IMR-90 (cell line): ENCODE measurements around the gene KRT80. TPM values are rescaled to one million over a fixed set of nuclear protein-coding genes. Genes with fewer than 3 reads are reported as not detected.

Experiments used
- ATAC-seq: fragments of 200-7000 bp; cut with Tn5 transposase; 2 replicates; pipeline ENCODE4 v1.9.1; 2020; ENCODE audit warnings: low read depth, mild to moderate bottlenecking, moderate library complexity
- BruUV-seq: library from RNA; stranded (reverse); fragments of 400-500 nt; replicated peaks from 2 replicates; lab custom pipeline; 2021; lab: Mats Ljungman, UMichigan
- CTCF ChIA-PET: fragments of 300-600 bp; formaldehyde crosslinking; extraction: SDS; loops from one replicate; lab custom pipeline; 2021; ENCODE audit warnings: antibody characterized with exemption; lab: Yijun Ruan, JAX
- POLR2A ChIA-PET: fragments of 300-600 bp; sonication (Branson Sonifier 250); formaldehyde crosslinking; loops from one replicate; lab custom pipeline; 2022; ENCODE audit warnings: antibody characterized with exemption; ENCODE audit not compliant: unreplicated experiment; lab: Charles Lee
- DNase-seq: peaks from one replicate; pipeline ENCODE4 v3.0.0; 2013
- H2AFZ ChIP-seq: replicated peaks from 2 replicates; pipeline ENCODE3; 2013; ENCODE audit warnings: low read length, mild to moderate bottlenecking; ENCODE audit not compliant: poor library complexity
- H2AK5ac ChIP-seq: 2 replicates; pipeline ENCODE4 v1.6.1; 2013; ENCODE audit warnings: low read depth, low read length, inconsistent platforms
- H2AK9ac ChIP-seq: replicated peaks from 2 replicates; pipeline ENCODE3; 2013; ENCODE audit warnings: mild to moderate bottlenecking, low read depth, low read length, moderate library complexity; ENCODE audit not compliant: poor library complexity
- H2BK120ac ChIP-seq: 2 replicates; pipeline ENCODE4 v1.6.1; 2013; ENCODE audit warnings: low read depth, low read length, inconsistent platforms
- H2BK15ac ChIP-seq: 3 replicates; pipeline ENCODE4 v1.6.1; 2013; ENCODE audit warnings: low read depth, low read length, inconsistent platforms
- H2BK20ac ChIP-seq: 2 replicates; pipeline ENCODE4 v1.6.1; 2013; ENCODE audit warnings: low read depth, mild to moderate bottlenecking, inconsistent platforms, low read length, moderate library complexity
- H2BK5ac ChIP-seq: 2 replicates; pipeline ENCODE4 v1.6.1; 2013; ENCODE audit warnings: mild to moderate bottlenecking, low read depth, low read length, inconsistent platforms; ENCODE audit not compliant: poor library complexity, severe bottlenecking
- H3K14ac ChIP-seq: replicated peaks from 2 replicates; pipeline ENCODE4 v1.6.1; 2013; ENCODE audit warnings: low read depth, low read length, inconsistent platforms
- H3K18ac ChIP-seq: 2 replicates; pipeline ENCODE4 v1.6.1; 2013; ENCODE audit warnings: low read depth, low read length, control low read depth
- H3K23ac ChIP-seq: 2 replicates; pipeline ENCODE4 v1.6.1; 2013; ENCODE audit warnings: low read depth, low read length, inconsistent platforms
- H3K27ac ChIP-seq: 2 replicates; pipeline ENCODE4 v1.5.1; 2013; ENCODE audit warnings: mild to moderate bottlenecking, control low read depth, low read length; ENCODE audit not compliant: insufficient read depth
- H3K27me3 ChIP-seq: 2 replicates; pipeline ENCODE4 v1.6.1; 2013; ENCODE audit warnings: low read length; ENCODE audit not compliant: control insufficient read depth, insufficient read depth
- H3K36me3 ChIP-seq: 2 replicates; pipeline ENCODE4 v1.6.1; 2013; ENCODE audit warnings: low read length, mixed read lengths; ENCODE audit not compliant: control insufficient read depth, insufficient read depth
- H3K4ac ChIP-seq: 2 replicates; pipeline ENCODE4 v1.6.1; 2013; ENCODE audit warnings: low read depth, low read length, inconsistent platforms
- H3K4me1 ChIP-seq: 2 replicates; pipeline ENCODE4 v1.6.1; 2013; ENCODE audit warnings: low read length, mixed read lengths; ENCODE audit not compliant: control insufficient read depth, insufficient read depth
- H3K4me2 ChIP-seq: 2 replicates; pipeline ENCODE4 v1.6.1; 2013; ENCODE audit warnings: low read depth, mild to moderate bottlenecking, control low read depth, low read length, moderate library complexity
- H3K4me3 ChIP-seq: 2 replicates; pipeline ENCODE4 v1.5.1; 2013; ENCODE audit warnings: low read depth, mild to moderate bottlenecking, control low read depth, low read length, moderate library complexity; ENCODE audit not compliant: insufficient read depth
- H3K56ac ChIP-seq: 2 replicates; pipeline ENCODE4 v1.6.1; 2013; ENCODE audit warnings: low read length, inconsistent platforms; ENCODE audit not compliant: insufficient read depth; ENCODE audit errors: extremely low read depth
- H3K79me1 ChIP-seq, 2 experiments: 2 replicates each; pipeline ENCODE4 v1.6.1; 2013; ENCODE audit warnings: low read length in 2 of 2, inconsistent platforms in 1 of 2, low read depth in 1 of 2
- H3K9ac ChIP-seq: 2 replicates; pipeline ENCODE4 v1.6.1; 2013; ENCODE audit warnings: low read depth, low read length, control low read depth
- H3K9me1 ChIP-seq: 2 replicates; pipeline ENCODE4 v1.6.1; 2013; ENCODE audit warnings: low read length, inconsistent platforms; ENCODE audit not compliant: insufficient read depth
- H3K9me3 ChIP-seq: 2 replicates; pipeline ENCODE4 v1.6.1; 2013; ENCODE audit warnings: low read length; ENCODE audit not compliant: control insufficient read depth, insufficient read depth
- H4K20me1 ChIP-seq: 2 replicates; pipeline ENCODE4 v1.6.1; 2013; ENCODE audit warnings: low read length, inconsistent platforms; ENCODE audit not compliant: insufficient read depth
- H4K5ac ChIP-seq: 2 replicates; pipeline ENCODE4 v1.6.1; 2013; ENCODE audit warnings: mild to moderate bottlenecking, low read depth, low read length, control low read depth
- H4K8ac ChIP-seq, 2 experiments: 2 replicates each; pipeline ENCODE4 v1.6.1; 2013; ENCODE audit warnings: low read depth in 2 of 2, low read length in 2 of 2, control low read depth in 1 of 2, inconsistent platforms in 1 of 2
- H4K91ac ChIP-seq: 2 replicates; pipeline ENCODE4 v1.6.1; 2013; ENCODE audit warnings: low read depth, low read length, inconsistent platforms; ENCODE audit not compliant: insufficient read depth
- BHLHE40 ChIP-seq: fragments of 150-350 bp; IDR thresholded peaks from 2 replicates; pipeline ENCODE4 v1.6.1; 2016; ENCODE audit warnings: mild to moderate bottlenecking, low read depth, low read length
- CTCF ChIP-seq: conservative IDR thresholded peaks from 2 replicates; pipeline ENCODE4 v1.5.1; 2012; ENCODE audit warnings: mild to moderate bottlenecking, low read depth, low read length, improper control_type of control experiment
- WGBS, 2 experiments: methylation state at CpG; one replicate each; pipeline versions ENCODE4 v1.1.5 to v1.1.7; 2013; ENCODE audit warnings: missing lambda C conversion rate in 2 of 2; ENCODE audit not compliant: insufficient read length in 1 of 2; ENCODE audit errors: extremely low coverage in 2 of 2; 5-methylcytosine and 5-hydroxymethylcytosine counted together
- dilution Hi-C: fragments of 300-500 bp; cut with HindIII; formaldehyde crosslinking; loops from one replicate; pipeline ENCODE4 v1.14.3; 2018; ENCODE audit warnings: low sequenced_read_pairs; ENCODE audit not compliant: unreplicated experiment
- in situ Hi-C: fragments of 300-500 bp; cut with MboI; formaldehyde crosslinking; loops from 3 replicates; pipeline ENCODE4 v1.14.3; 2019; ENCODE audit warnings: low sequenced_read_pairs, inconsistent platforms, mixed read lengths
- intact Hi-C: fragments of 100-400 bp; cut with micrococcal nuclease; formaldehyde crosslinking; loops from 2 replicates; pipeline ENCODE4 v1.10.0; 2022
- polyA plus RNA-seq, 3 experiments: library from polyadenylated mRNA; depleted of rRNA; stranded (reverse); fragments of >200 nt; gene quantifications; 2 replicates each; pipeline ENCODE4 v1.2.3, GENCODE V29; 2012; ENCODE audit warnings: low replicate concordance in 1 of 3
- total RNA-seq: library from RNA; depleted of rRNA; stranded (reverse); fragments of >200 nt; gene quantifications from 2 replicates; pipeline ENCODE4 v1.2.3, GENCODE V29; 2012

KRT80 gene
- total and polyA plus RNA-seq, 2 of the 4 experiments (the other 2 are of a cell fraction), result 0.54 to 3.4 TPM

GRCh38 chr12:52141306-52141705 is 50.5 kb downstream of the KRT80 start:
- Histone ChIP-seq H4K5ac (no peak overlapping the region), H3K4me2 (no peak overlapping the region), H2AK5ac (peak overlapping the region; percentile 59), H3K4me1 (peaks cover 16% of the 10 kb centered on the region), H3K56ac (no peak overlapping the region), H2AK9ac (no peak overlapping the region), H4K91ac (0 out of 2 replicates have a peak overlapping the region, but pooled peaks have one; percentile 41), H2AFZ (peak overlapping the region; percentile 68), H3K4ac (no peak overlapping the region), H3K18ac (no peak overlapping the region), H3K27me3 (no peaks in the 10 kb centered on the region), H3K27ac (no peak overlapping the region), H2BK20ac (peak overlapping the region; percentile 36; the same call in 1 of the 2 replicates), H3K36me3 (no peaks in the 10 kb centered on the region), H3K14ac (no peak overlapping the region), H2BK15ac (no peak overlapping the region; the same call in 2 of the 3 replicates), H3K9me1 (peaks cover 17% of the 10 kb centered on the region), H3K23ac (no peak overlapping the region), H4K8ac (no peak overlapping the region), H4K20me1 (no peaks in the 10 kb centered on the region), H2BK120ac (peak overlapping the region; percentile 40; the same call in 1 of the 2 replicates), H3K79me1 (peaks cover 4 to 12% of the 10 kb centered on the region in 2 experiments; a peak in 3 of 4 replicates), H3K9ac (no peak overlapping the region), H3K4me3 (no peak overlapping the region), H2BK5ac (no peak overlapping the region), H3K9me3 (no peaks in the 10 kb centered on the region)
- intact Hi-C loops (no loop called here), dilution Hi-C loops (no loop called here), in situ Hi-C loops (no loop called here)
- DNase-seq, result no peak
- BruUV-seq, result no TSS peak
- TF ChIP-seq BHLHE40 (no peak), CTCF (0 out of 2 replicates have a peak, but pooled peaks have one; percentile 10)
- ChIA-PET CTCF (no interaction called here), POLR2A (no interaction called here)
- WGBS, 2 experiments, result 100% methylated on average over 2 of the region's 4 CpGs; no CpG with 5 or more reads in 1 of the 2 experiments
- no peak for ATAC-seq
